Ishikawa (cell line): ENCODE data around the gene ITPR1.

Experiments
- EP300 ChIP-seq: IDR thresholded peaks from 2 replicates; pipeline ENCODE4 v1.6.1; 2012; ENCODE audit warnings: borderline replicate concordance
- REST ChIP-seq: IDR thresholded peaks from 2 replicates; pipeline ENCODE4 v1.6.1; 2012; ENCODE audit warnings: low read depth, mild to moderate bottlenecking
- TAF1 ChIP-seq: IDR thresholded peaks from 2 replicates; pipeline ENCODE4 v1.6.1; 2012; ENCODE audit warnings: low read depth, mild to moderate bottlenecking
- TCF12 ChIP-seq: IDR thresholded peaks from 2 replicates; pipeline ENCODE4 v1.6.1; 2012; ENCODE audit warnings: low read depth
- TEAD4 ChIP-seq: IDR thresholded peaks from 2 replicates; pipeline ENCODE4 v1.6.1; 2012

GRCh38 chr3:4822568-4822967 is 329.4 kb downstream of the ITPR1 start:
- TF ChIP-seq EP300 (no peak), REST (no peak), TCF12 (no peak), TEAD4 (no peak), TAF1 (no peak)
